Measurements from ENCODE around the gene P2RY1. TPM values are rescaled to one million over a fixed set of nuclear protein-coding genes. Genes with fewer than 3 reads are reported as not detected.

P2RY1 gene, protein sequence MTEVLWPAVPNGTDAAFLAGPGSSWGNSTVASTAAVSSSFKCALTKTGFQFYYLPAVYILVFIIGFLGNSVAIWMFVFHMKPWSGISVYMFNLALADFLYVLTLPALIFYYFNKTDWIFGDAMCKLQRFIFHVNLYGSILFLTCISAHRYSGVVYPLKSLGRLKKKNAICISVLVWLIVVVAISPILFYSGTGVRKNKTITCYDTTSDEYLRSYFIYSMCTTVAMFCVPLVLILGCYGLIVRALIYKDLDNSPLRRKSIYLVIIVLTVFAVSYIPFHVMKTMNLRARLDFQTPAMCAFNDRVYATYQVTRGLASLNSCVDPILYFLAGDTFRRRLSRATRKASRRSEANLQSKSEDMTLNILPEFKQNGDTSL
- total RNA-seq, result 0.24 and 0.81 TPM in 2 replicates

GRCh38 chr3:152834776-152835600 is at the start of gene P2RY1:
Gene P2RY1, plus strand, starts transcription at chr3:152835131. Its CDS starts 652 bp downstream, at chr3:152835783.

Small RNA genes within 50 kb of the gene (small RNA-seq; reads per million reads assigned to genes)
- not detected for gene ATP5MGP5
